SJCRH30 (cell line): ENCODE data around the gene ZMPSTE24. TPM values are rescaled to one million over a fixed set of nuclear protein-coding genes. Genes with fewer than 3 reads are reported as not detected.

Experiments used
- DNase-seq, 2 experiments: peaks; one replicate each; pipeline ENCODE4 v3.0.0-alpha.2; 2015 to 2020
- H3K27ac ChIP-seq: fragments of 250-450 bp; sonication (Bioruptor Pico); 2 replicates; pipeline ENCODE4 v1.5.1; 2020; ENCODE audit warnings: mild to moderate bottlenecking, moderate library complexity
- H3K27me3 ChIP-seq: fragments of 250-450 bp; sonication (Bioruptor Pico); 2 replicates; pipeline ENCODE4 v1.5.1; 2020; ENCODE audit warnings: mild to moderate bottlenecking, moderate library complexity
- H3K36me3 ChIP-seq: fragments of 250-450 bp; sonication (Bioruptor Pico); 2 replicates; pipeline ENCODE4 v1.5.1; 2020; ENCODE audit warnings: mild to moderate bottlenecking, moderate library complexity
- H3K4me1 ChIP-seq: fragments of 250-450 bp; sonication (Bioruptor Pico); 2 replicates; pipeline ENCODE4 v1.5.1; 2020; ENCODE audit warnings: mild to moderate bottlenecking, moderate library complexity
- H3K4me3 ChIP-seq: fragments of 250-450 bp; sonication (Bioruptor Pico); 2 replicates; pipeline ENCODE4 v1.5.1; 2020; ENCODE audit warnings: mild to moderate bottlenecking, moderate library complexity
- H3K9me3 ChIP-seq: fragments of 250-450 bp; sonication (Bioruptor Pico); replicated peaks from 2 replicates; pipeline ENCODE4 v1.5.1; 2020; ENCODE audit warnings: mild to moderate bottlenecking, moderate library complexity
- total RNA-seq: library from RNA; depleted of rRNA; stranded (reverse); fragments of >200 nt; shearing (Covaris generic); gene quantifications from 2 replicates; pipeline ENCODE4 v1.2.3, GENCODE V29; 2014

ZMPSTE24 gene
- total RNA-seq, 1 experiment from 2014 or later: 63.9 TPM

DNA sequence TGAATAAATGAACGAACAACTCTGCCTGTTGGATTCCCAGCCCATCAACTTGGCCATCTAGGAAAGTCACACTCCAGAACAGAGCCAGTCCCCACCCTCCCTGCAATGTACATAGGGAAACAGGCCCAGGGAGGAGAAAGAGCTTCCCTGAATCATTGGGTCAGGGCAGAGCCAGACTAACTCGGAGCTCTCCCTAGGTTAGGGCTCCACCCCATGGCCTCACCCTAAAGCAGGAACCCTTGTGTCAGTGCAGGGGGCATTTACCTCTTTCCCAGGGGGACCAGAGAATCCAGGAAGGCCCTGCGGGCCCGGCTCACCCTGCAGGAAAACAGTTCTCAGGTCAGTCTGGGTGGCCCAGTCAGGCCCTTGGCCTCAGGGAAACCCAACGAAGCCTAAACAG lies 47.4 kb downstream of the ZMPSTE24 start:
- Histone ChIP-seq H3K27ac (no peak overlapping the region), H3K36me3 (no peaks in the 10 kb centered on the region), H3K4me1 (no peaks in the 10 kb centered on the region), H3K9me3 (no peaks in the 10 kb centered on the region), H3K27me3 (no peaks in the 10 kb centered on the region), H3K4me3 (no peak overlapping the region)
- no peak for DNase-seq

DNA sequence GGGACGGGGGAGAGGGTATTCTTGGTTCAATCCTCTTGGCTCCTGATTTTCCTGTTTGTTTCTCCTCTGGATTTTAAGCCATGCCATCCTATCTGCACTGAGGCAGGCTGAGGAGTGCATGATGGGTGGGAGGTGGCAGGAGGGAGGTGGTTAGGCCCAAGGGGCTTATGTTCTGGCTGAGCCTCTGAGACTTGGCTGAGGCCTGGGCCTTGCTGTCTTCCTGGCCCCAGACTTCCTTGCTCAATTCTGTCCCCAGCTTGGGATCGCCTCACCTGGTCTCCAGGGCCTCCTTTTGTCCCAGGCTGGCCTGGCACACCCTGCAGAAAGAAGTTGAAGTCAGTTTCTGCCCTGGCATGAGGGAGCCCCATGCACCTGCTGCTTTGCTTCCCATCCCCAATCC lies 47.8 kb downstream of the ZMPSTE24 start:
- Histone ChIP-seq H3K9me3 (no peaks in the 10 kb centered on the region), H3K4me1 (no peaks in the 10 kb centered on the region), H3K27me3 (no peaks in the 10 kb centered on the region), H3K36me3 (no peaks in the 10 kb centered on the region), H3K4me3 (no peak overlapping the region), H3K27ac (no peak overlapping the region)
- no peak for DNase-seq

DNA sequence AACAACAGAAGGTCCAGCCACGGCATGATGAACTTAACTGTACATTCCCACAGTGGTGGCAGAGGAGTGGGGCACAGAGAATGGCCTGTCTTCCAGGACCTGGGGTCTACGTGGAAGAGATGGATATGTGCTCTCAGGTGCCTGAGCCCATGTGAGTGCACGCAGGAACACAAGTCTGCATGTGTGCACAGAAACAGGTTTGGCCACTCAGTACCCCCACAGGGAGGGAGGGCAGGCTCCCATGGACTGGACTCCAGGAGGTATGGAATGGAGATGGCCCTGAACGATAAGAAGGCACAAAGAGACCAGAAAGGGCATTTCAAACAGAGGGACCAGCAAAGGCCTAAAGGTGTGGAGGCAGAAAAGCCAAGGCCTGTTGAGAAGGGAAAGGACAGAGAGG lies 48.3 kb downstream of the ZMPSTE24 start:
- DNase-seq: no peak
- no peak overlapping the region for H3K4me3 ChIP-seq
- H3K27me3 ChIP-seq: no peaks in the 10 kb centered on the region
- H3K36me3 ChIP-seq: no peaks in the 10 kb centered on the region
- H3K4me1 ChIP-seq: no peaks in the 10 kb centered on the region
- H3K27ac ChIP-seq: no peak overlapping the region
- no peaks in the 10 kb centered on the region for H3K9me3 ChIP-seq

DNA sequence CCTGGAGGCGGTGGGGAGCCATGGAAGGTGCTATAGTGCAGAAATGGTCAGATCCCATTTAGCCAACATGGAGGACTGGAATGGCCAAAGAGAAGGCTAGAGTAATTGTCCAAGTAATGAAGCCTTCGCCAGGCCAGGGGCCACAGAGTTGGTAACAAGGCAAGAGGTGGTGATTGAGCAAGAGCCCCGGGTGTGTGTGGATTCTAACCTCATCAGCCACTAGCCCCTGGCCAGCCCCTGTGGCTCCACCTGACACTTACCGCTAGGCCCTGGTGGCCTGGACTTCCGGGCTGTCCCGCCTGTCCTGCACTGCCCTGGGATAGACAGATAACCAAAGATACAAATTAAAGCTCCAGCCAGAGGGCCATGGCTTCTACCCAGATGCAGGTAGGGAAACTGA lies 49.1 kb downstream of the ZMPSTE24 start:
- no peak overlapping the region for H3K4me3 ChIP-seq
- no peaks in the 10 kb centered on the region for H3K36me3 ChIP-seq
- no peak overlapping the region for H3K27ac ChIP-seq
- no peaks in the 10 kb centered on the region for H3K4me1 ChIP-seq
- no peak for DNase-seq
- no peaks in the 10 kb centered on the region for H3K9me3 ChIP-seq
- H3K27me3 ChIP-seq: no peaks in the 10 kb centered on the region

DNA sequence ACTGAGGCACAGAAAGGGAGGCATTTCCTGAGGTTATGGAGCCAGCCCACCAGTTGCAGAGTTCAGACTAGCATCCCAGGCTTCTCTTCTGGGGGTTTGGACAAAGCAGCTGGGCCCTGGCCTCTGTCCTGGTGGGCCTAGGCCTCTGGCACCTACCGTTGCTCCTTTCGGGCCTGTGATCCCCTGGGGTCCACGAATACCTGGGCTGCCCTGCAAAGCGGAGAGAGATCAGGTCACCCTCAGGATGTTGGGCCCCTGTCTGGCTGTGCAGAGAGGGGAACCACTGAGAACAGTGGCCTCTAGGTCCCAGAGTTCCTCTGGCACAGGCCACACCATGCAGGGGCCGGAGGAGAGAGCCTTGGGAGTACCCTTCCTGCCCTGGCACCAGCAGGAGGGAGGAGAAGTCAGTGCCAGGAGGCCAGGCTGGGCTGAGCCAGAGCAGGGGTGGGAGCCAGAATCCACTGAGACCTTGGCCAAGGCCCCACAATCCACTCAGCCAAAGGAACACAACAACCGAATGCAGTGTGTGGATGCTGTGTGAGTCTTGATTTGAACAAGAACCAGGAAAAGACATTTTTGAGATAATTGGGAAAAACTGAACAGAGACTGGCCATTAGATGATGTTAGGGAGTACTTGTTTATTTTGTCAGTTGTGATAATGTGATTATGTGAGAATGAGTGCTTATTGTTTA lies 50.1 kb downstream of the ZMPSTE24 start:
- H3K4me3 ChIP-seq: no peak overlapping the region
- DNase-seq: no peak
- no peak overlapping the region for H3K27ac ChIP-seq
- H3K27me3 ChIP-seq: no peaks in the 10 kb centered on the region
- H3K36me3 ChIP-seq: no peaks in the 10 kb centered on the region
- peaks cover 9% of the 10 kb centered on the region for H3K4me1 ChIP-seq
- no peaks in the 10 kb centered on the region for H3K9me3 ChIP-seq

DNA sequence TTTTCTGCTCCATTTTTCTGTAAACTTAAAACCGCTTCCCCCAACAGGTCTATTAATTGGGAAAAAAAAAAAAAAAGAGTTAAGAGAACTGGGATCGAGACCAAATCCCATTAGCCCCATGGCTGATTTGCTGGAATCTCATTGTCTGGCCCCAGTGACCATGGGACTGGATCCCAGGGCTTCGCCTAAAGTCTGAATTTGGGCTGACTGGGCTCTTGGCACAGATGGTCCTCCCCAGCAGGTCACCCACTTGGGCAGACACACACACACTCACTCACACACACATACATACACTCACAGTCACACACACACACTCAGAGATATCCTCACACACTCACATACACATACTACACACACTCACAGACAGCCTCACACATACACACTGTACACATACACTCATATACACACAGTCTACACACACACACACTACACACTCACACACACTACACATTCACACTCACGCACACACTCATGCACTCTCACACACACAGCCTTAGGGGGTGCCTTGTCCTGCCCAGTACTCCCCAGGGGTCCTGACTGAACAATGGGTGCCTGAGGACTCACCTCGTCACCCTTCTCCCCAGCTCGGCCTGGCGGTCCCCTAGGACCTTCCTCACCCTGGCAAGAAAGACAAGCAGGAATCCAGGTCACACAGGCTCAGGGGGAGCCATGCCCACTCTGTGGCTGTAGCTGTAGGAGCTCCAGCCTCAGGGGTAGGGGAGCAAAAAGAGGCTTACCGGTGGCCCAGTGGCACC lies 51.5 kb downstream of the ZMPSTE24 start:
- peaks cover 23% of the 10 kb centered on the region for H3K4me1 ChIP-seq
- no peak for DNase-seq
- H3K27ac ChIP-seq: no peak overlapping the region

GRCh38 chr1:40310129-40310461 lies 52.1 kb downstream of the ZMPSTE24 start:
- peaks cover 25% of the 10 kb centered on the region for H3K4me1 ChIP-seq
- no peaks in the 10 kb centered on the region for H3K27me3 ChIP-seq
- H3K9me3 ChIP-seq: no peaks in the 10 kb centered on the region
- H3K27ac ChIP-seq: no peak overlapping the region
- H3K4me3 ChIP-seq: no peak overlapping the region
- no peaks in the 10 kb centered on the region for H3K36me3 ChIP-seq
- no peak for DNase-seq

More for the DNA sequence above, 51.5 kb downstream of the ZMPSTE24 start:
- Histone ChIP-seq H3K4me3 (no peak overlapping the region), H3K36me3 (no peaks in the 10 kb centered on the region), H3K9me3 (no peaks in the 10 kb centered on the region), H3K27me3 (no peaks in the 10 kb centered on the region)

- Histone ChIP-seq H3K27me3 (no peaks in the 10 kb centered on the region), H3K36me3 (no peaks in the 10 kb centered on the region), H3K27ac (no peak overlapping the region), H3K9me3 (no peaks in the 10 kb centered on the region), H3K4me3 (no peak overlapping the region), H3K4me1 (peaks cover 25% of the 10 kb centered on the region)
- DNase-seq: no peak
Observed at GRCh38 chr1:40310983-40311642, 53.1 kb downstream of the ZMPSTE24 start.

- H3K27me3 ChIP-seq: no peaks in the 10 kb centered on the region
- H3K4me1 ChIP-seq: peaks cover 25% of the 10 kb centered on the region
- no peak overlapping the region for H3K27ac ChIP-seq
- no peak overlapping the region for H3K4me3 ChIP-seq
- H3K9me3 ChIP-seq: no peaks in the 10 kb centered on the region
- DNase-seq: no peak
- H3K36me3 ChIP-seq: no peaks in the 10 kb centered on the region
Observed at GRCh38 chr1:40311692-40312091, 53.7 kb downstream of the ZMPSTE24 start.

- H3K4me1 ChIP-seq: peaks cover 25% of the 10 kb centered on the region
- no peaks in the 10 kb centered on the region for H3K9me3 ChIP-seq
Observed at GRCh38 chr1:40312238-40313205, 54.5 kb downstream of the ZMPSTE24 start.

DNA sequence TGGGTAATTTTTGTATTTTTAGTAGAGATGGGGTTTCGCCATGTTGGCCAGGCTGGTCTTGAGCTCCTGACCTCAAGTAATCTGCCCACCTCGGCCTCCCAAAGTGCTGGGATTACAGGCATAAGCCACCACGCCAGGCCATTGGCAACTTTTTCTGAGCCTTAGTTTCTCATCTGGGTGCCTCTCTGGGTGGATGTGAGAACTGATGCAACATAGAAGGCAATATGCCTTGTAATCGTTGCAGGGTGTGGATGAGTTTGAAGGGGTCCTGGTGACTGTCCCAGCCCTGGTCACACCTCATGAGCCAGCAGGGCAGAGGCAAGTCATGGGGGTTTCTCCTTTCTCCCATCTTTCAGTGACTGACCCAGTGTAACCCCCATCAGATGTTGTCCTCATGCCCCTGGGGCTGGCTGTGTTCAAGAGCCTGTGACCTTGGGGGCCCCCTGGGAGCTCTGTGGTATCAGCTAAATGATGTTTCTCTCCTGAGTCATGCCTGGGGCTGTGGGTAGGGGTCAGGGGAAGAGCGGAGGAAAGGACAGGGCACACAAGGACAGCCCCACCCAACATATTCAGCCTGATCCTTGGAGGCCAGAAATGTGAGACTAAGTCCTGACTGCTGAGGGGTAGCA lies 55.4 kb downstream of the ZMPSTE24 start:
- Histone ChIP-seq H3K9me3 (no peaks in the 10 kb centered on the region), H3K4me1 (peaks cover 25% of the 10 kb centered on the region), H3K27me3 (no peaks in the 10 kb centered on the region), H3K4me3 (no peak overlapping the region), H3K36me3 (no peaks in the 10 kb centered on the region), H3K27ac (no peak overlapping the region)
- peak; percentile 51 to 74 for DNase-seq

More at GRCh38 chr1:40312238-40313205, 54.5 kb downstream of the ZMPSTE24 start:
- no peaks in the 10 kb centered on the region for H3K36me3 ChIP-seq
- DNase-seq: peak in 1 of 2 experiments; percentile 72
- H3K27me3 ChIP-seq: no peaks in the 10 kb centered on the region
- H3K4me3 ChIP-seq: no peak overlapping the region
- no peak overlapping the region for H3K27ac ChIP-seq

GRCh38 chr1:40313958-40314720 lies 56.1 kb downstream of the ZMPSTE24 start:
- no peak for DNase-seq
- Histone ChIP-seq H3K36me3 (no peaks in the 10 kb centered on the region), H3K4me1 (peaks cover 25% of the 10 kb centered on the region), H3K27me3 (no peaks in the 10 kb centered on the region), H3K9me3 (no peaks in the 10 kb centered on the region), H3K4me3 (peak overlapping the region; percentile 54), H3K27ac (no peak overlapping the region; the same call in 1 of the 2 replicates)

- Histone ChIP-seq H3K4me1 (peaks cover 25% of the 10 kb centered on the region), H3K9me3 (no peaks in the 10 kb centered on the region), H3K27me3 (no peaks in the 10 kb centered on the region), H3K4me3 (peak overlapping the region; percentile 54), H3K36me3 (no peaks in the 10 kb centered on the region), H3K27ac (peak overlapping the region; percentile 40)
- no peak for DNase-seq
Observed at GRCh38 chr1:40314721-40315238, 56.7 kb downstream of the ZMPSTE24 start.
